SU-DHL-6 (cell line): ENCODE measurements around the gene ABCG8.

ENCODE experiments used
- H2AFZ ChIP-seq: fragments of 200-600 bp; sonication (generic); 2 replicates; pipeline ENCODE4 v1.6.1; 2014; ENCODE audit warnings: low read depth, mild to moderate bottlenecking, moderate library complexity, mixed read lengths, antibody characterized with exemption, low read length; ENCODE audit not compliant: severe bottlenecking
- H3F3A ChIP-seq: fragments of 200-600 bp; shearing (Covaris generic); 2 replicates; pipeline ENCODE4 v1.6.0; 2016; ENCODE audit warnings: antibody characterized with exemption, mild to moderate bottlenecking; ENCODE audit not compliant: insufficient read depth
- H3K27ac ChIP-seq: fragments of 200-600 bp; sonication (generic); 2 replicates; pipeline ENCODE4 v1.5.1; 2016; ENCODE audit warnings: low read depth, mild to moderate bottlenecking, low read length, moderate library complexity, mixed read lengths
- H3K27me3 ChIP-seq: fragments of 200-600 bp; sonication (generic), shearing (Covaris generic); 2 replicates; pipeline ENCODE4 v1.6.0; 2014; ENCODE audit warnings: mild to moderate bottlenecking, low read length
- H3K36me3 ChIP-seq: fragments of 200-600 bp; sonication (generic); 2 replicates; pipeline ENCODE4 v1.6.1; 2014; ENCODE audit warnings: mild to moderate bottlenecking, low read length, mixed read lengths
- H3K4me2 ChIP-seq: fragments of 300-600, 200-600 bp; shearing (Covaris generic), sonication (generic); 2 replicates; pipeline ENCODE4 v1.6.0; 2014; ENCODE audit warnings: low read length, low read depth, mild to moderate bottlenecking; ENCODE audit not compliant: poor library complexity, severe bottlenecking
- H3K4me3 ChIP-seq: fragments of 200-600 bp; sonication (generic); 2 replicates; pipeline ENCODE4 v1.5.1; 2014; ENCODE audit warnings: antibody characterized with exemption, low read length, mild to moderate bottlenecking, mixed read lengths; ENCODE audit not compliant: insufficient read depth, poor library complexity, severe bottlenecking
- H3K79me2 ChIP-seq: fragments of 200-600 bp; sonication (generic); 2 replicates; pipeline ENCODE4 v1.6.1; 2014; ENCODE audit warnings: mild to moderate bottlenecking, low read length, moderate library complexity; ENCODE audit not compliant: insufficient read depth
- H3K9ac ChIP-seq: fragments of 200-600 bp; sonication (generic); 2 replicates; pipeline ENCODE4 v1.7.0; 2014; ENCODE audit warnings: mild to moderate bottlenecking, low read length
- H3K9me2 ChIP-seq: fragments of 200-600 bp; sonication (generic); replicated peaks from 2 replicates; pipeline ENCODE4 v1.6.1; 2014; ENCODE audit warnings: low read length; ENCODE audit not compliant: insufficient read depth
- H3K9me3 ChIP-seq: fragments of 200-600 bp; sonication (generic); 2 replicates; pipeline ENCODE4 v1.6.1; 2014; ENCODE audit warnings: low read length, mixed read lengths; ENCODE audit not compliant: insufficient read depth
- H4K20me1 ChIP-seq: fragments of 200-600 bp; sonication (generic); 2 replicates; pipeline ENCODE4 v1.6.1; 2014; ENCODE audit warnings: low read depth, mild to moderate bottlenecking, antibody characterized with exemption, low read length, moderate library complexity, mixed read lengths
- CTCF ChIP-seq: fragments of 200-600 bp; sonication (generic); IDR thresholded peaks from one replicate; pipeline ENCODE4 v1.5.1; 2017; ENCODE audit warnings: antibody characterized with exemption, mild to moderate bottlenecking, low read length, moderate library complexity; ENCODE audit not compliant: insufficient read depth, poor library complexity, severe bottlenecking
- EZH2phosphoT487 ChIP-seq: fragments of 200-600 bp; sonication (generic), shearing (Covaris generic); conservative IDR thresholded peaks from 2 replicates; pipeline ENCODE4 v1.6.1; 2018; ENCODE audit warnings: mild to moderate bottlenecking, antibody characterized with exemption, low read length, moderate library complexity, mixed read lengths

Gene ABCG8

GRCh38 chr2:43846140-43846793 is 7.5 kb downstream of the ABCG8 start:
- H3K27me3 ChIP-seq: no peaks in the 10 kb centered on the region
- H3K36me3 ChIP-seq: no peaks in the 10 kb centered on the region
- H3K27ac ChIP-seq: no peak overlapping the region
- no peaks in the 10 kb centered on the region for H3F3A ChIP-seq
- H2AFZ ChIP-seq: no peak overlapping the region
- H4K20me1 ChIP-seq: no peaks in the 10 kb centered on the region
- no peaks in the 10 kb centered on the region for H3K9me2 ChIP-seq
- H3K9me3 ChIP-seq: no peaks in the 10 kb centered on the region
- no peak overlapping the region for H3K9ac ChIP-seq
- TF ChIP-seq EZH2phosphoT487 (no peak), CTCF (no peak)
- no peak overlapping the region for H3K4me2 ChIP-seq
- H3K4me3 ChIP-seq: no peak overlapping the region
- no peaks in the 10 kb centered on the region for H3K79me2 ChIP-seq

- H3K79me2 ChIP-seq: no peaks in the 10 kb centered on the region
- no peak overlapping the region for H2AFZ ChIP-seq
- H3K9ac ChIP-seq: no peak overlapping the region
- no peaks in the 10 kb centered on the region for H3K27me3 ChIP-seq
- H3K9me2 ChIP-seq: no peaks in the 10 kb centered on the region
- H3K4me3 ChIP-seq: no peak overlapping the region
- H3K4me2 ChIP-seq: no peak overlapping the region
- H3K36me3 ChIP-seq: no peaks in the 10 kb centered on the region
- no peak for TF ChIP-seq EZH2phosphoT487
- no peak for TF ChIP-seq CTCF
- no peaks in the 10 kb centered on the region for H4K20me1 ChIP-seq
- no peaks in the 10 kb centered on the region for H3F3A ChIP-seq
- H3K27ac ChIP-seq: no peak overlapping the region
- H3K9me3 ChIP-seq: no peaks in the 10 kb centered on the region
Observed at GRCh38 chr2:43848214-43848613, 9.4 kb downstream of the ABCG8 start.

- H3K27ac ChIP-seq: no peak overlapping the region
Observed at GRCh38 chr2:43851011-43851980, 12.5 kb downstream of the ABCG8 start.

More at GRCh38 chr2:43851011-43851980, 12.5 kb downstream of the ABCG8 start:
- Histone ChIP-seq H2AFZ (no peak overlapping the region), H3K9me3 (no peaks in the 10 kb centered on the region), H3K36me3 (no peaks in the 10 kb centered on the region), H3K4me3 (no peak overlapping the region), H4K20me1 (no peaks in the 10 kb centered on the region), H3F3A (no peaks in the 10 kb centered on the region), H3K9me2 (no peaks in the 10 kb centered on the region), H3K9ac (no peak overlapping the region), H3K27me3 (no peaks in the 10 kb centered on the region), H3K79me2 (no peaks in the 10 kb centered on the region), H3K4me2 (no peak overlapping the region)
- TF ChIP-seq CTCF: no peak
- TF ChIP-seq EZH2phosphoT487: no peak
